Measurements from ENCODE around the gene MTARC1. TPM values are rescaled to one million over a fixed set of nuclear protein-coding genes. Genes with fewer than 3 reads are reported as not detected.

The MTARC1 gene
- total RNA-seq (10 to 100 TPM in 2 of 4 donors, 1 to 10 TPM in 2; 5.3 to 13.2 (median 8.6) TPM), polyA plus RNA-seq (10 to 100 TPM in 2 of 3 donors, 1 to 10 TPM in 1; 8.6 to 31.4 (median 15.6) TPM)

- H3K27me3 ChIP-seq = no peaks in the 10 kb centered on the region
- peaks cover 0 to 10% (median 0%) of the 10 kb centered on the region in 4 donors for H3K36me3 ChIP-seq
- peaks cover 0 to 34% (median 23%) of the 10 kb centered on the region in 4 donors for H3K4me1 ChIP-seq
- H3K4me3 ChIP-seq = peak within 1 kb of the TSS; percentile 42 to 78 (median 62)
- DNase-seq = peak; percentile 83
- no peaks in the 10 kb centered on the region for H3K9me3 ChIP-seq
- H3K27ac ChIP-seq = peak within 1 kb of the TSS; percentile 65 to 83 (median 80)
- no peak for TF ChIP-seq POLR2A (IDR thresholded peaks at IDR 0.05)
- peak in 1 of 4 experiments; percentile 5 for TF ChIP-seq CTCF (IDR thresholded peaks at IDR 0.05)
- peak in 3 of 4 donors; percentile 59 to 71 (median 68) for TF ChIP-seq POLR2AphosphoS5 (IDR thresholded peaks at IDR 0.05)
- no peak for TF ChIP-seq EP300 (IDR thresholded peaks at IDR 0.05)
- intact Hi-C loops (cut with DNase I) = no loop called here
- WGBS, 2 donors = 2% methylated on average over 56 of the region's 56 CpGs
Observed at GRCh38 chr1:220786337-220787068, at the start of gene MTARC1. Gene MTARC1, plus strand, starts transcription at chr1:220786913. Its CDS starts 32 bp downstream, at chr1:220786945.

GRCh38 chr1:220741349-220741748 lies 45.4 kb upstream of the MTARC1 start:
- 59 to 61% methylated on average over 2 of the region's 2 CpGs for WGBS, 2 donors
- Histone ChIP-seq H3K4me1 (no peaks in the 10 kb centered on the region), H3K36me3 (no peaks in the 10 kb centered on the region), H3K9me3 (no peaks in the 10 kb centered on the region), H3K27ac (no peak overlapping the region), H3K27me3 (no peaks in the 10 kb centered on the region), H3K4me3 (no peak overlapping the region)
- DNase-seq = no peak
- TF ChIP-seq EP300 (IDR thresholded peaks at IDR 0.05) = no peak
- no peak for TF ChIP-seq CTCF (IDR thresholded peaks at IDR 0.05)
- TF ChIP-seq POLR2AphosphoS5 (IDR thresholded peaks at IDR 0.05) = no peak
- no peak for TF ChIP-seq POLR2A (IDR thresholded peaks at IDR 0.05)
- intact Hi-C loops (cut with DNase I) = loop anchor here (10.0 kb wide), 1 partner anchor 217 kb away; the partner anchor contains the start of gene MARK1

- intact Hi-C loops (cut with DNase I) = loop anchor here (10.0 kb wide), 1 partner anchor 217 kb away; the partner anchor contains the start of gene MARK1
- Histone ChIP-seq H3K4me3 (no peak overlapping the region), H3K4me1 (peaks cover 0 to under 1% (median 0%) of the 10 kb centered on the region in 4 donors), H3K27me3 (no peaks in the 10 kb centered on the region), H3K27ac (no peak overlapping the region), H3K9me3 (no peaks in the 10 kb centered on the region), H3K36me3 (no peaks in the 10 kb centered on the region)
- WGBS, 2 donors = 95% methylated on average over 1 of the region's 1 CpG
- TF ChIP-seq POLR2AphosphoS5 (IDR thresholded peaks at IDR 0.05) (no peak), EP300 (IDR thresholded peaks at IDR 0.05) (no peak), POLR2A (IDR thresholded peaks at IDR 0.05) (no peak), CTCF (IDR thresholded peaks at IDR 0.05) (no peak)
- DNase-seq = no peak
Observed at GRCh38 chr1:220741825-220742224, 44.9 kb upstream of the MTARC1 start.

- H3K27ac ChIP-seq = no peak overlapping the region
- no peak for TF ChIP-seq EP300 (IDR thresholded peaks at IDR 0.05)
- TF ChIP-seq POLR2A (IDR thresholded peaks at IDR 0.05) = no peak
- TF ChIP-seq CTCF (IDR thresholded peaks at IDR 0.05) = no peak
- no peak for TF ChIP-seq POLR2AphosphoS5 (IDR thresholded peaks at IDR 0.05)
- H3K27me3 ChIP-seq = no peaks in the 10 kb centered on the region
- no peaks in the 10 kb centered on the region for H3K9me3 ChIP-seq
- WGBS, 2 donors = 92 to 96% methylated on average over 3 of the region's 3 CpGs
- no peak overlapping the region for H3K4me3 ChIP-seq
- H3K4me1 ChIP-seq = peaks cover 0 to 8% (median 4%) of the 10 kb centered on the region in 4 donors
- H3K36me3 ChIP-seq = no peaks in the 10 kb centered on the region
- intact Hi-C loops (cut with DNase I) = loop anchor here (10.0 kb wide), 1 partner anchor 218 kb away; the partner anchor contains the start of gene MARK1
- DNase-seq = no peak
Observed at GRCh38 chr1:220742520-220742919, 44.2 kb upstream of the MTARC1 start.
